Hematopoietic multipotent progenitor cell (in vitro differentiated cells): Measurements from ENCODE around the gene FZD2. TPM values are rescaled to one million over a fixed set of nuclear protein-coding genes. Genes with fewer than 3 reads are reported as not detected.
"Not testable (repeated sequence)": the region's sequence is repeated elsewhere in the genome, so short reads cannot be mapped to it uniquely, and the experiment has no call there.

Experiments used
- DNase-seq, 3 donors: peaks; one replicate each; pipeline ENCODE4 v3.0.0-alpha.2; 2011 to 2015; ENCODE audit warnings: low read depth in 2 of 3, low spot score in 2 of 3
- total RNA-seq: library from RNA; depleted of rRNA; stranded (reverse); fragments of >200 nt; gene quantifications from one replicate; pipeline ENCODE4 v1.2.3, GENCODE V29; 2012

Gene FZD2
- total RNA-seq, 1 donor: 1.1 TPM

DNA sequence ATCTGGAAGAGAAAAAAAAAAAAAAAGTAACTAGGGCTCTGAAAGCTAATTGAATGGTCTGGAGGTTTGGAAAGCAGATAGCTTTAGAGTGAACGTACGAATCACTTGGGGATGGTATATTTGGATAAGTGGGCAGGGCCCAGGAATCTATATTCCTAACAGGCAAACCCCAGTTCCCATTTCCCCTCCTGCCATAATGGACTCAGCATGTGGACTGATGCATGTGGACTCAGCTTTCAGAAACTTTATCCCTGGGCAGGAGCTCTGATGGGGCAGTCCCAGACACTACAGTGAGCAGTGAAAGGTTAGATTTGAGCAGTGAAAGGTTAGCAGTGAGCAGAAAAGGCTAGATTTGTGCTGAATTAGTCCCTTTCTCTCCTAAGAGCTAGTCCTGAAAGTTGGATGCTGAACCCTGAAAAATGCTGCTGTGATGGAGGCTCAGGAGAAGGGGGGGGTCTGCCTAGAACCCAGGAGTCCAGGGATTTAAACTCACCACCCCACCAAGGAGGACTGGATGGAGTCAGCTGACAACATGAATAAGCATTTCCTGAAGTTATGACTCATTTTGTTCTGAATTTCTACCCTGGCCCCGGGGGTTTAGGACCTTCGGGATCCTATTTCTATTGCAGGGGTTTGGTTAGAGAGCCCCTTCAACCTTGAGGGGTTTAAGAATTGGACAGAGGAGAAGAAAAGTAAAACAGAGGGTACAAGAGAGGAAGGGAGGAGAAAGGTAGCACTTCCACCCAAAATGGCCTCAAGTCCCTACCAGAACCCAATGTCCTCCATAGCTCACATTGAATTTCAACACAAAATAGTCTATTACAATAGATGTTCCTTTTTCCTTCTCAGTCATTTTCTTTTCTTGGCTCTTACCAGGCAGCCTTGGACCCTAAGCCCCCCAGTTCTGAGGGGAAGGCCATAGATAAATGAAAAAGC is 10.3 kb upstream of the FZD2 start:
- peak in 2 of 3 donors; percentile 44 to 48 for DNase-seq

DNA sequence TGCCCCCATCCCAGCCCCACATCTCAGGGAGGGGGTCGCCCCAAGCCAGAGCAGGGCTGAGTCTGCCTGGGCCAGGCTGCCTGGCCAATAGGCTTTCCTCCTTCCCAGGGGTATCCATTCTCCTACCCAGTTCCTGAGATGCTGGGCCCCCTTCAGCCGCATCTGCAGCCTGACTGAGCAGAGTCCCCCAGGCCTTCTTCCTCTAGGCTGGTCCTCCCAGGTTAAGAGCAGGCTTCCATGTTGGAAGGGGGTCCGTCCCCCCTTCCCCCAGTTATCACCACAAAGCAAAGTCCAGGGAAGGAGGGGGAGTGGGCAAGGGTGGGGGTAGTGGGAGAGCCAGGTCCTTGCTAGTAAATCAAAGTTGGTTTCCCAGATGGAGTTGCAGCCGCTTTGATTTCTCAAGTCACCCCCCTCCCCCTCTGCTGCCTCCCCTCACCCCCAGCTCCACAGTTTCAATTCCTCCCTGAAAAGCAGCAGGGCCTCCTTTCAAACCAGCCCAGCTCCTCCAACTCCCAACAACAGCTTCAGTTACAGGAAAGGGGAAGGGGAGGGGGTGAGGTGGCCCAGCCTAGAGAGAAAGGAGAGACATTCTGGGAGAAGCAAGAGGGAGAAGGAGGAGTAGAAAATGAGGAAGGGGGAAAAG is 9.5 kb upstream of the FZD2 start:
- no peak for DNase-seq

DNA sequence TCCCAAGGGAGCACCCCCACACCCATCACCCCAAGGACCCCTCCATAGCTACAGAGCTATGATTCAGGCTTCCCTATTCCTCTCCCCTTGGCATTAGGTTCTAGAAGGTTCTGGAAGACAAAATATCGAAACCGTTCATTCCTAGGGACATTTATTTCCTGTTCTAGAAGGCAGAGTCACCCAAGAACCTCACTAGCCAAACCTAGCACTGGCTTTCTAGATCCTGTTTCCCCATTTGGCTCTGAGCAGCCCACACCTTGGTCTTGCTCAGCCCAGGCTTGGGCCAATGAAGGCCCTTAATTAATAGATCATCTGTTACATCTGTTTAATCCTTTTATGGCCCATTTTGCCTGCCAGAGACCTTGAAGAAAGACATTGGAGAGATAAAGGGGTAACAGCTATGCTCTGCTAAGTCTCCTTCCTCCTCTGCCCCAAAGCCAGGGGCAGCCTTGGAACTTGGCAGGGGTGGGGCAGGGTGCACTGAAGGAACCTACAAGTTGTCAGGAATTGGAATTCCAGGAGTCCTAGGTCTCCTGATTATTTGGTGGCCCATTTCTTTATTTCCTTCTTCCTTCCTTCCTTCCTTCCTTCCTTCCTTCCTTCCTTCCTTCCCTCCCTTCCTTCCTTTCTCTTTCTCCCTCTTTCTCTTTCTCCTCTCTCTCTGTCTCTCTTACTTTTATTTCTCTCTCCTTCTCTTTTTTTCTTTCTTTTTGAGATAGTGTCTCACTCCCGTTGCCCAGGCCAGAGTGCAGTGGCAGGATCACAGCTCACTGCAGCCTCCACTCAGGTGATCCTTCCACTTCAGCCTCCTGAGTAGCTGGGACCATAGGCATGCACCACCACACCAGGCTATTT is 8.7 kb upstream of the FZD2 start:
- no peak for DNase-seq

DNA sequence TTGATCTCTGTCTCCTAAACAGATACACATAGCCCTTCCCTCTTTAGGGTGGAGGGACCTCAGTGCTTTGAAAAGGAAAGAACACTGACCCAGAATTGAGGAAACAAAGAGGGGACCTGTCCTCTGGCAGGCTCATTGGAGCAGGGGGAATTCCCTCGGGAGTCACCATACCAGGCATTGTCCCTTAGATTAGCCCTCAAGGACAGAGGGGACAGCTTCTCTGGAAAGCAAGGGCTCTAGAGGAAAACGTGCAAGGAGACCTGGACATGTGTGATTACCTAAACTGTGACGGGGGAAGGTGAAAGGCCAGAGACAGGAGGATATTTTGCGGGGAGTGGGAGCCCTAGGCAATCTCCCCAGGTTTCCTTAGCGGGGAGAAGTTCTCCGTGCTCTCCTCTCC is 7.6 kb upstream of the FZD2 start:
- no peak for DNase-seq

DNA sequence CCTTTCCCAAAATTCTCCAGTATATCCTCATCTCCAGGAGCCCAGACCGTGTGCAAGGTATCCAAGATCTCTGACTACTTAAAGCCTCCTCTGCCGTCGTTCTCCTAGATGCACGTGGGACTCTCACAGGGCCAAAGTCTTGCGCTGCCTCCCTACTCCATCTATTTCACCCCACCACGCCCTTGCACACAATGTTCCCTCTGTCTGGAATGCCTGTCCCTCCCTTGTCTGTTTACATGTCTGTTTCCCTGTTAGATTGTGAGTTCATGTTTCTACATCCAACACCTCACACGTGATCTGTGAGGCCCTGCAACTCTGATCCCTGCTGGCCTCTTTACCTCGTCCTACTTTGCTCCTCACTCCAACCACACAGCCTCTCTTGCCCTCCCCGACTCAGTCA is 4.9 kb upstream of the FZD2 start:
- no peak for DNase-seq

DNA sequence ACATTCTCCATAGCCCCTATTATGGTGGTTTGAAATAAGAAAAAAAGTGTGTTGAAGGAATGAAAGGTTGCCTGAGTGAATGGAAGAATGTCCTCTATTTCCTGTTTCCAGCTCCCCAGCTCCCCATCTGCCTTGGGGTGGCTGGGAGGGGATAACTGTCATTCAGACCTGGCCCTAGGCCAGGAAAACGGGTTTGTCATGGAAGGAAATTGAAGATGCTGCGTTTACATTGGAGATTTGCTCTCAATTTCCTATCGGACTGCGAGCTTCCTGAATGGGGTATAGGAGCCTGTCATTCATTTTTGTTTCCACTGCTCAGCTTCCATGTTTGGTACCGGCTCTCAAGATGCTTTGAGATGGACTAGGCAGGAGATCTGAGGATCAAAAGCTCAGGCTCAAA is 2.2 kb upstream of the FZD2 start:
- no peak for DNase-seq

DNA sequence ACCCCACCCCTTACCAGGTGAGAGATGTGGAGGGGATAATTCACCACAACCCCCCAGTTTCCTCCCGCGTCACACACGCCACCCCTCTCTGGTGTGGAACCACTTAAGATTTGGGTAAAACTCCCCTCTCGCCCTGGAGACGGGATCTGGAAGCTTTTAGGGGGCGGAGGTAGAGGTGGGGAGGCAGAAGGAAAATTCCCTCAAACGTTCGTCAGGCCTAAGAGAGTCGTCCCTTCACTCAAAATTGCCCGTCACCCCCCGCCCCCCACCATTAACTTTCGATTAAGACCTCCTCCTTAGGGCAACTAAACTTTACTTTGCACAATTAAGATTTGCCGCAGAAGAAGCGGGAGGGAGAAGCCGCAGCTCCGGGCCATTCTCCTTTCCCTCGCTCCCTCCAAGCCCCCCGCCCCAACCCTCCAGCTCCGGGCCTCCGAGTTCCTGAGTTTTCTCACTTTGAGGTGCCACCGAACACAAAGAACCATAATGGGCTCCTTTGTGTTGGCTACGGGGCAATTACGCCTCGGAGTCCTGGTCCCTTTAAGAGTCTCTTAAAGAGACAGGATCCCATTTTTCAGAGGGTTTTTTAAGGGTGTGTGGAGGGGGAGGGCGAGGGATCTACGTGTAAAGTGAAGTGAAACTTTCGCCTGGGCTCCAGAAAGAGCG is 985 bp upstream of the FZD2 start:
- DNase-seq: peak in 1 of 3 donors; percentile 46

DNA sequence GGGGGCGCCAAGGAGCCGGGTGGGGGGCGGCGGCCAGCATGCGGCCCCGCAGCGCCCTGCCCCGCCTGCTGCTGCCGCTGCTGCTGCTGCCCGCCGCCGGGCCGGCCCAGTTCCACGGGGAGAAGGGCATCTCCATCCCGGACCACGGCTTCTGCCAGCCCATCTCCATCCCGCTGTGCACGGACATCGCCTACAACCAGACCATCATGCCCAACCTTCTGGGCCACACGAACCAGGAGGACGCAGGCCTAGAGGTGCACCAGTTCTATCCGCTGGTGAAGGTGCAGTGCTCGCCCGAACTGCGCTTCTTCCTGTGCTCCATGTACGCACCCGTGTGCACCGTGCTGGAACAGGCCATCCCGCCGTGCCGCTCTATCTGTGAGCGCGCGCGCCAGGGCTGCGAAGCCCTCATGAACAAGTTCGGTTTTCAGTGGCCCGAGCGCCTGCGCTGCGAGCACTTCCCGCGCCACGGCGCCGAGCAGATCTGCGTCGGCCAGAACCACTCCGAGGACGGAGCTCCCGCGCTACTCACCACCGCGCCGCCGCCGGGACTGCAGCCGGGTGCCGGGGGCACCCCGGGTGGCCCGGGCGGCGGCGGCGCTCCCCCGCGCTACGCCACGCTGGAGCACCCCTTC is 484 bp downstream of the FZD2 start:
- no peak for DNase-seq

DNA sequence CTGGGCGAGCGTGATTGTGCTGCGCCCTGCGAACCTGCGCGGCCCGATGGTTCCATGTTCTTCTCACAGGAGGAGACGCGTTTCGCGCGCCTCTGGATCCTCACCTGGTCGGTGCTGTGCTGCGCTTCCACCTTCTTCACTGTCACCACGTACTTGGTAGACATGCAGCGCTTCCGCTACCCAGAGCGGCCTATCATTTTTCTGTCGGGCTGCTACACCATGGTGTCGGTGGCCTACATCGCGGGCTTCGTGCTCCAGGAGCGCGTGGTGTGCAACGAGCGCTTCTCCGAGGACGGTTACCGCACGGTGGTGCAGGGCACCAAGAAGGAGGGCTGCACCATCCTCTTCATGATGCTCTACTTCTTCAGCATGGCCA is 1.0 kb downstream of the FZD2 start:
- no peak for DNase-seq

DNA sequence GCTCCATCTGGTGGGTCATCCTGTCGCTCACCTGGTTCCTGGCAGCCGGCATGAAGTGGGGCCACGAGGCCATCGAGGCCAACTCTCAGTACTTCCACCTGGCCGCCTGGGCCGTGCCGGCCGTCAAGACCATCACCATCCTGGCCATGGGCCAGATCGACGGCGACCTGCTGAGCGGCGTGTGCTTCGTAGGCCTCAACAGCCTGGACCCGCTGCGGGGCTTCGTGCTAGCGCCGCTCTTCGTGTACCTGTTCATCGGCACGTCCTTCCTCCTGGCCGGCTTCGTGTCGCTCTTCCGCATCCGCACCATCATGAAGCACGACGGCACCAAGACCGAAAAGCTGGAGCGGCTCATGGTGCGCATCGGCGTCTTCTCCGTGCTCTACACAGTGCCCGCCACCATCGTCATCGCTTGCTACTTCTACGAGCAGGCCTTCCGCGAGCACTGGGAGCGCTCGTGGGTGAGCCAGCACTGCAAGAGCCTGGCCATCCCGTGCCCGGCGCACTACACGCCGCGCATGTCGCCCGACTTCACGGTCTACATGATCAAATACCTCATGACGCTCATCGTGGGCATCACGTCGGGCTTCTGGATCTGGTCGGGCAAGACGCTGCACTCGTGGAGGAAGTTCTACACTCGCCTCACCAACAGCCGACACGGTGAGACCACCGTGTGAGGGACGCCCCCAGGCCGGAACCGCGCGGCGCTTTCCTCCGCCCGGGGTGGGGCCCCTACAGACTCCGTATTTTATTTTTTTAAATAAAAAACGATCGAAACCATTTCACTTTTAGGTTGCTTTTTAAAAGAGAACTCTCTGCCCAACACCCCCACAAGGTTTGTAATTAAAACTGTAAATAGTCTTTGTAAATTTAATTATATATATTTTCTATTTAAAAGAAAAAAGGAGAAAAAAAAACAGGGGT is 1.7 kb downstream of the FZD2 start:
- DNase-seq: no peak

DNA sequence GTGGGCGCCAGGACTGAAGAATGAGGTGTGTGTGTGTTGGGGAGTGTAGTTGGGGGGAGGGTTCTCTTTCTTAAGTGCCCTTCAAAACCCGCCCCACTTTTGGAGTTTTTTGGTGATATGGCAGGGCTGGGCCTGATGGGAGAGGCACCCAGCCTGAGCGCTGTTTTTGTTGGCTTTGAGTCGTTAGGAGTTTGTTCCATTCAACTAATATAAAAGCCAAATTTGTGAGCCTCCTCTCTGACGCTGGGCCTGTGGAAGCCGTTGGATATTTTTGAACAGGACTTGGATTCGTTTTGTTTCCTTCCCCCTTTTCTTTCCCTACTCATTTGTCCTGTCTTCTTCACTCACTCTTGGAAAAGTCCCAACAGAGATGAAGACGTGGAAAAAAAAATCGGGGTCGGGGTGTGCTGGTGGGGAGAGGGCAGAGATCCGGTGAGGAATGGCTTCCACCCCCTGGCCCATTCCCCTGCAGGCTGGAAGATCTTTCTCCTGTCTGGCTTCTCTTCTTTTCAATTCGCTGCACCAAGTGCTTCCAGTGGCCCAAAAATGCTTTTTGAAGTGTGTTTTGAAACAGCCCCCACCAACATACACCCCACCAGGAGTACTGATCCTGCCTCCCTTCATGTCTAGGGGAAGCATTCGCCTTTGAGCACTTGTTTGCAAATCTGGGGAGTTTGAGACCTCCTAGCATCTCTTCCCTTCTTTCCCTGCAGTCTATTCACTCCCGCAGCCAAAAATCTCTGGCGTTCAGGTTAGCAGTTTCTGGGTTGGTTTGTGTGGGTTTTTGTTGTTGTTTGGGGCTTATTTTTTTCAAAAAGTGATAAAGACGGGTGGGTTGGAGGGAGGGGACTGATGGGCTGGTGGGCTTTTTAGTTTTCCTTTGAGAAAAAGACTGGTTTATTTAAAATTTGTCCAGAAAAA is 2.6 kb downstream of the FZD2 start:
- DNase-seq: no peak

DNA sequence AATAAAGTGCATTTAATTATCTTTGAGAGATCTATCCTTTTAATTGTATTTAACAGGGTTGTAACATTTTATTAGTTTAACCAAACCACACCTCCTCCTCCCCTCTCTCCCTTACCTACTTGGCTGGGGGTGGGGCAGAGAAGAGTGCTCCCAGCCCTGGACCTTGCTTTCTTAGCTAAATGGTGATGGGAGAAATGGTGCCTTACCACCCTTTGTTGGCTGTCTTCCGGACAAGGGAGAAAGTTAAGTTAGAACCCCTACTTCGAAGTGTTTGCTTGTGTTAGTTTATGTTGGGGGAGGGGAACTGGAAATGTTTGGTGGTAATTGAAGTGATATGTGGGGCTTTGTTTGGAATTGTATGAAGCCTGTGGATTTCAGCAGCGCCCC is 3.9 kb downstream of the FZD2 start:
- no peak for DNase-seq

DNA sequence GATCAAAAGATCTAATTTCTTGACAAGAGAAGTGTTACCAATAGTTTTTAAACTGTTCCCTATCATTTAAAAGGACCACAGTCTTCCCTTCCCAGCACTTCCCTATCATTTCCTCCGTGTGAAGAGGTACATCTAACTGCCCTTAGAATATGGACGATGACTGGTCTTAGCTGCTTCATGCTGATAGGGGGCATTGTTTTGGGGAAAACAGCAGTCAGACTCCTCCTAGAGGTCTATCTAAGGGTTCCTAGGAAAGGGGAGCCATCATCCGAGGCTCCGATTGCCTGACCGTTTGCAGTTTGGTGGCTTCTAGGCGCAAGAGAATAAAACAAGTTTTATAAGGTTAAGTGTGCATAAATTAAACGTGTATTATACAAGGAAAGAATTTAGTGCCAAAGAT is 7.1 kb downstream of the FZD2 start:
- no peak for DNase-seq

DNA sequence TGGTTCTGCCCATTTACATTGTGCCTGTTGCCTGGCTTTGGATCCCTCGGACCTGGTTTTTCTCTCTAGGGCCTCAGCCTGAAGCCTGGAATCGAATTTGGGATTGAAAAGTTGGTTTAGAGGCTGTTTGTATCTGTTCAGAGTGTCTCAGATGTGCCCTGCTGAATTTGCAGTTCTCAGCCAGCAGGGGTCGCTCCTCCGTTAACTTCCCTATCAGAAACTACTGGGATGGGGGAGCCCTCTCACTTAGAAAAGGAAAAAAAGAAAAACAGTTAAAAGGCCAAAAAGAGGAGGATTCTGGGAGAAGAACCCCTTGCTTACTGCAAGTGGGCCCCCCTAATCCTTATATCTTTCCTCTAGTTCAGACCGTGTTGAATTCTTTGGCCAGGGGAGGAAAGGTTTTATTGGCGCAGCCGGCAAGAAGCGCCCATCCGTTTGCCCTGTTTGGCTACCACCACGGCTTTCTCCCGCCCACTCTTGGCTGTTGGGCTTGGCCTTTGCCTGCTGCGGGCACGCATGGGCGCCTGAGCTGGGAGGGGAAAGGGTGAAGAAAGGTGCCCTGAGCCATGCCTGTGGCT is 8.7 kb downstream of the FZD2 start:
- no peak for DNase-seq

DNA sequence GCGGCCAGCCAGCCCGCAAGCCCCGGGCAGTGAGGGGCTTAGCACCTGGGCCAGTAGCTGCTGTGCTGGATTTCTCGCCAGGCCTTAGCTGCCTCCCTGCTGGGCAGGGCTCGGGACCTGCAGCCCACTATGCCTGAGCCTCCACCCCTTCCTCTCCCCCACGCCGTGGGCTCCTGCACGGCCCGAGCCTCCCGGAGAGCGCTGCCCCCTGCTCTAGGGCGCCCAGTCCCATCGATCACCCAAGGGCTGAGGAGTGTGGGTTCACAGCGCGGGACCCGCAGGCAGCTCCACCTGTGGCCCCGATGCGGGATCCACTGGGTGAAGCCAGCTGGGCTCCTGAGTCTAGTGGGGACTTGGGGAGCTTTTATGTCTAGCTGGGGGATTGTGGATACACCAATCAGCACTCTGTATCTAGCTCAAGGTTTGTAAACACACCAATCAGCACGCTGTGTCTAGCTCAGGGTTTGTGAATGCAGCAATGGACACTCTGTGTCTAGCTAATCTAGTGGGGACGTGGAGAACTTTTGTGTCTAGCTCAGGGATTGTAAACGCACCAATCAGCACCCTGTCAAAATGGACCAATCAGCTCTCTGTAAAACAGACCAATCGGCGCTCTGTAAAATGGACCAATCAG is 11.1 kb downstream of the FZD2 start:
- not testable (repeated sequence) for DNase-seq

DNA sequence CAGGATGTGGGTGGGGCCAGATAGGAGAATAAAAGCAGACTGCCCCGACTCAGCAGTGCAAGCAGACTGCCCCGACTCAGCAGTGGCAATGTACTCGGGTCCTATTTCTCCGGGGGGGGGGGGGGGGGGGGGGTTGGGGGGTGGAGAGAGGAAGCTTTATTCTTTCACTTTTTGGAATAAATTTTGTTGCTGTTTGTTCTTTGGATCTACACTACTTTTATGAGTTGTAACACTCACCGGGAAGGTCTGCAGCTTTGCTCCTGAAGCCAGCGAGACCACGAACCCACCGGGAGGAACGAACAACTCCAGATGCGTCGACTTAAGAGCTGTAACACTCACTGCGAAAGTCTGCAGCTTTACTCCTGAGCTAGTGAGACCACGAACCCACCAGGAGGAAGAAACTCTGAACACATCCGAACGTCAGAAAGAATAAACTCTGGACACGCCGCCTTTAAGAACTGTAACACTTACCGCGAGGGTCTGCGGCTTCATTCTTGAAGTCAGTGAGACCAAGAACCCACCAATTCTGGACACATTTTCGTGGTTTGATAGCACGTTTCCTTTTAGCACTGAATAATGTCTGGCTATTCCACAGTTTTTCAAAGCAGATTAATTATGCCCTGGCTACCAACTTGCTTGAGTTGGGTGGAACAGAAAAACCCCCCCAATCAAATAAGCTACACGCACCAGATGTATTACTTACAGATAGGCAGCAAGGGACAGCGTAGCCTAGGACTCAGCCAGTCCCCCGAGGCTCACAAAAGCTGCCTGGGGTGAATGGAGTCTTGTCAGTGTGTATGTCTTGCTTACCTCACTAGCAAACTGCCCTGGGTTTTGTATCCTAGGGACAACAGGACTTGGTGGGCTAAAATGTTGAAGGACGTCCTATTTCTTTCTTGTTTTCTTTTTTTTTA is 11.9 kb downstream of the FZD2 start:
- DNase-seq: peak in 1 of 3 donors; percentile 83
